HG03095 (cell line): ENCODE measurements around the gene ANKS1B.

Experiments
- ATAC-seq: cut with Tn5 transposase; IDR thresholded peaks from one replicate; pipeline ENCODE4 v1.9.1; 2021; ENCODE audit warnings: moderate library complexity; ENCODE audit not compliant: unreplicated experiment

Gene ANKS1B

GRCh38 chr12:99224237-99224636, 760.5 kb downstream of the ANKS1B start:
- no peak for ATAC-seq

GRCh38 chr12:99223579-99223978, 761.2 kb downstream of the ANKS1B start:
- no peak for ATAC-seq

GRCh38 chr12:99213047-99213446, 771.7 kb downstream of the ANKS1B start:
- no peak for ATAC-seq

GRCh38 chr12:99212275-99212674, 772.5 kb downstream of the ANKS1B start:
- no peak for ATAC-seq

- ATAC-seq, result no peak
These were observed 779.6 kb downstream of the ANKS1B start for GRCh38 chr12:99205111-99205510.

- ATAC-seq, result no peak
These were observed 782.7 kb downstream of the ANKS1B start for GRCh38 chr12:99201906-99202645.

GRCh38 chr12:99200711-99201384, 783.9 kb downstream of the ANKS1B start:
- ATAC-seq, result no peak

GRCh38 chr12:99195474-99195873, 789.3 kb downstream of the ANKS1B start:
- ATAC-seq, result no peak

GRCh38 chr12:99192489-99192888, 792.2 kb downstream of the ANKS1B start:
- ATAC-seq, result no peak

- no peak for ATAC-seq
These were observed 807.9 kb downstream of the ANKS1B start for GRCh38 chr12:99176871-99177270.

- no peak for ATAC-seq
These were observed 814.3 kb downstream of the ANKS1B start for GRCh38 chr12:99170461-99170860.

GRCh38 chr12:99170037-99170436, 814.7 kb downstream of the ANKS1B start:
- no peak for ATAC-seq

GRCh38 chr12:99157946-99158345, 826.8 kb downstream of the ANKS1B start:
- no peak for ATAC-seq

GRCh38 chr12:99154983-99155336, 829.8 kb downstream of the ANKS1B start:
- no peak for ATAC-seq

- ATAC-seq, result no peak
These were observed 830.3 kb downstream of the ANKS1B start for GRCh38 chr12:99154216-99154982.

- no peak for ATAC-seq
These were observed 831.4 kb downstream of the ANKS1B start for GRCh38 chr12:99153293-99153692.

GRCh38 chr12:99152337-99152736, 832.4 kb downstream of the ANKS1B start:
- no peak for ATAC-seq

- ATAC-seq, result no peak
These were observed 833.0 kb downstream of the ANKS1B start for GRCh38 chr12:99151744-99152143.

- no peak for ATAC-seq
These were observed 837.6 kb downstream of the ANKS1B start for GRCh38 chr12:99147130-99147529.

- no peak for ATAC-seq
These were observed 838.0 kb downstream of the ANKS1B start for GRCh38 chr12:99146730-99147129.

- ATAC-seq, result no peak
These were observed 838.6 kb downstream of the ANKS1B start for GRCh38 chr12:99146185-99146584.

- no peak for ATAC-seq
These were observed 842.1 kb downstream of the ANKS1B start for GRCh38 chr12:99142651-99143050.
